Subcutaneous preadipocyte (primary cell): Measurements from ENCODE around the gene LDLRAD3. TPM values are rescaled to one million over a fixed set of nuclear protein-coding genes. Genes with fewer than 3 reads are reported as not detected.

Experiments
- small RNA-seq: library from RNA; depleted of rRNA; stranded (forward); fragments of <200 nt; gene quantifications from one replicate; pipeline ENCODE3, GENCODE V24; 2012
- total RNA-seq: library from RNA; depleted of rRNA; stranded (reverse); fragments of >200 nt; gene quantifications from 2 replicates; pipeline ENCODE4 v1.2.3, GENCODE V29; 2012

LDLRAD3 gene
- 11.5 and 12.1 TPM in 2 replicates for total RNA-seq

DNA sequence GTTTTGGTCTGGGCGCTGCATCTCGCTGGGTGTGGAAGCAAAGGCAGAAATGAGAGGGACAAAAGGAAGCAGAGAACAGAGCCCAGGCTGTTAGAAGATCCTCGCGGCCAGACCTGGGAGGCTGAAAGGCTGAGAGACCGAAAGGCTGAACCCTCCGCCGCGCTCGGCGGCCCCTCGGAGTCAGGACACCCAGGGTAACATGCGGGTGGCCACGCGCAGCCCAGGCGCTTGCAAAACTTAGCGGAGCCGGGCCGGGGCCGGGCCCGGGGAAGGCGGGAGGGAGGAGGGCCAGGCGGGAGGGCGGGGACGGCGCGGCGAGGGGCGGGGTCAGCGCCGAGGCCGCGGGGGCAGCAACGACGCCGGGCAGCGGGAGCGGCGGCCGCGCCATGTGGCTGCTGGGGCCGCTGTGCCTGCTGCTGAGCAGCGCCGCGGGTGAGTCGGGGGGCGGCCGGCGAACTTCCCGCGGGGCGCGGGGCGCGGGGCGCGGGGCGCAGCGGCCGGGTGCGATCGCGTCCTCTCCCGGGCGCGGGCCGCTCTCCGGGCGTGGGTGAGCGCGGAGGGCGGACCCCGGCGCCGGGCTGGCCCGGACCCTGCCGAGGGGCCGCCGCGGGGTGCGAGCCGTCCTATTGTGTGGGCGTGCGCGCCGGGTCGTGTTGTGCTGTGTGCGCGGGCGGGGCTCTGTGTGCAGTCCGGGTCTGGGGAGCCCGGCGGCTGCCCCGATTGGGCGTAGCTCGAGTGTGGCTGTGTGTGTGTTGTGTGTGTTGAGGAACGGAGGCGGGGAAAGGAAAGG is at the start of gene LDLRAD3:
Gene LDLRAD3, plus strand, starts transcription at position 350 of the 790 bp plus-strand sequence. Its CDS starts 37 bp downstream, at position 387.

Small RNA genes lying within 50 kb of the gene (small RNA-seq; reads per million reads assigned to genes)
- gene MIR3973, result not detected
